ENCODE measurements around the gene ARHGEF4.
"Not testable (repeated sequence)": the region's sequence is repeated elsewhere in the genome, so short reads cannot be mapped to it uniquely, and the experiment has no call there.

Gene ARHGEF4

GRCh38 chr2:130985206-130985780 lies 148.6 kb downstream of the ARHGEF4 start:
- no peak for DNase-seq

GRCh38 chr2:130985831-130986649 lies 149.3 kb downstream of the ARHGEF4 start:
- DNase-seq, result no peak

- no peak for DNase-seq
Observed at GRCh38 chr2:130986890-130987493, 150.3 kb downstream of the ARHGEF4 start.

- no peak for DNase-seq
Observed at GRCh38 chr2:130987519-130988425, 151.1 kb downstream of the ARHGEF4 start.

- not testable (repeated sequence) for DNase-seq
Observed at GRCh38 chr2:130991446-130991845, 154.7 kb downstream of the ARHGEF4 start.

- not testable (repeated sequence) for DNase-seq
Observed at GRCh38 chr2:130992003-130992402, 155.3 kb downstream of the ARHGEF4 start.

- DNase-seq, result no peak
Observed at GRCh38 chr2:130996691-130997090, 160.0 kb downstream of the ARHGEF4 start.

GRCh38 chr2:130997198-130997597 lies 160.5 kb downstream of the ARHGEF4 start:
- DNase-seq, result no peak

- no peak for DNase-seq
Observed at GRCh38 chr2:130998561-130998960, 161.8 kb downstream of the ARHGEF4 start.

GRCh38 chr2:131004446-131005209 lies 167.9 kb downstream of the ARHGEF4 start:
- DNase-seq, result no peak

GRCh38 chr2:131005216-131005935 lies 168.7 kb downstream of the ARHGEF4 start:
- DNase-seq, result no peak

- DNase-seq, result no peak
Observed at GRCh38 chr2:131006561-131006960, 169.8 kb downstream of the ARHGEF4 start.

GRCh38 chr2:131008967-131009366 lies 172.3 kb downstream of the ARHGEF4 start:
- DNase-seq, result no peak

GRCh38 chr2:131009713-131010475 lies 173.2 kb downstream of the ARHGEF4 start:
- DNase-seq, result no peak

GRCh38 chr2:131010566-131010965 lies 173.9 kb downstream of the ARHGEF4 start:
- DNase-seq, result peak in 2 of 5 experiments; percentile 35 to 49

GRCh38 chr2:131011486-131011885 lies 174.8 kb downstream of the ARHGEF4 start:
- no peak for DNase-seq

- DNase-seq, result no peak
Observed at GRCh38 chr2:131014141-131014540, 177.4 kb downstream of the ARHGEF4 start.

- DNase-seq, result no peak
Observed at GRCh38 chr2:131015764-131016163, 179.1 kb downstream of the ARHGEF4 start.

GRCh38 chr2:131016826-131017741 lies 180.4 kb downstream of the ARHGEF4 start:
- DNase-seq, result no peak
